ENCODE results near the gene LGALS9C.
"Not testable (repeated sequence)": the region's sequence is repeated elsewhere in the genome, so short reads cannot be mapped to it uniquely, and the experiment has no call there.

The LGALS9C gene

GRCh38 chr17:18525015-18525414 is 48.4 kb downstream of the LGALS9C start:
- H3K4me3 ChIP-seq (ENCODE audit: low read depth, low read length); DNase-seq (ENCODE audit: low read depth): not testable (repeated sequence)

- not testable (repeated sequence) for DNase-seq (ENCODE audit: low read depth); H3K4me3 ChIP-seq (ENCODE audit: low read depth, low read length)
These were observed 49.7 kb downstream of the LGALS9C start for GRCh38 chr17:18526168-18526800.

GRCh38 chr17:18527354-18527753 is 50.8 kb downstream of the LGALS9C start:
- DNase-seq (ENCODE audit: low read depth); H3K4me3 ChIP-seq (ENCODE audit: low read depth, low read length): not testable (repeated sequence)

GRCh38 chr17:18528435-18528834 is 51.8 kb downstream of the LGALS9C start:
- not testable (repeated sequence) for DNase-seq (ENCODE audit: low read depth); H3K4me3 ChIP-seq (ENCODE audit: low read depth, low read length)

- H3K4me3 ChIP-seq (ENCODE audit: low read depth, low read length); DNase-seq (ENCODE audit: low read depth): not testable (repeated sequence)
These were observed 52.4 kb downstream of the LGALS9C start for GRCh38 chr17:18528899-18529500.

- not testable (repeated sequence) for H3K4me3 ChIP-seq (ENCODE audit: low read depth, low read length)
These were observed 53.8 kb downstream of the LGALS9C start for GRCh38 chr17:18530405-18530804.

GRCh38 chr17:18542234-18542633 is 65.6 kb downstream of the LGALS9C start:
- H3K4me3 ChIP-seq (ENCODE audit: low read depth, low read length); DNase-seq (ENCODE audit: low read depth): not testable (repeated sequence)

More at GRCh38 chr17:18530405-18530804, 53.8 kb downstream of the LGALS9C start:
- DNase-seq (ENCODE audit: low read depth) = not testable (repeated sequence)

- not testable (repeated sequence) for H3K4me3 ChIP-seq (ENCODE audit: low read depth, low read length); DNase-seq (ENCODE audit: low read depth)
These were observed 66.3 kb downstream of the LGALS9C start for GRCh38 chr17:18542907-18543306.

Measured in GM12864 (cell line).